Measurements from ENCODE around the gene APAF1.

DNA sequence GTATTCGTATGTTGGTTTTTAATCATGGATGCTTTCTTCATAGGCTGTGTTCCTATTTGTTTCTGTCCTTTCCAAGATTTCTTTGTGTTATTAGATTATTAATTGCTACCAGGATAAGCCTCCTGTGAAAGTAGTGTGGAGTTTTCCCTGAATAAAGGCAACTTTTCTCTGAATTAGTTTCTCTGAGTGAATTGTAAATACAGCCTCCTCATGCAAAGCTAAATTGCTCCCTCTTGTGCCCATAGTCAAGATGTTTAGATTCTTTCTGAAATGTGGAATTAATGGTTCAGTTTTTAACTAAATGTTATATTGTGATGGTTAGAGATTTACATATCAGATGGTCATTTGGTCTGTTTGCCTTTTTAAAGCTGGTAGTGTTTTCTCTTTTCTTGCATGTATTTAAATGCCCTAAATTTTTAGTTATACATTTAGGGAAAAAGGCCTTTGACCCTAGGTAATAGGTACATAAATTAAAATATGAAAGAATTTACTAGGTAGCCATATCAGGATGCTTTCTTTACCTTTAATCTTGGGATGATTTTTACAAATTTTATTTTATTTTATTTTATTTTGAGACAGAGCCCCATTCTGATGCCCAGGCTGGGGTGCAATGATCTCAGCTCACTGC, 8.9 kb downstream of the APAF1 start:
- TF ChIP-seq CTCF (IDR thresholded peaks at IDR 0.05; ENCODE audit: low read length) (peak; percentile 77), EZH2 (IDR thresholded peaks at IDR 0.05; ENCODE audit: borderline replicate concordance, low read length) (no peak)
